Measurements from ENCODE around the gene SETD1B. TPM values are rescaled to one million over a fixed set of nuclear protein-coding genes. Genes with fewer than 3 reads are reported as not detected.
"Not testable (repeated sequence)": the region's sequence is repeated elsewhere in the genome, so short reads cannot be mapped to it uniquely, and the experiment has no call there.

The SETD1B gene
- total RNA-seq, 1 donor from 2014 or later = 35.5 TPM

DNA sequence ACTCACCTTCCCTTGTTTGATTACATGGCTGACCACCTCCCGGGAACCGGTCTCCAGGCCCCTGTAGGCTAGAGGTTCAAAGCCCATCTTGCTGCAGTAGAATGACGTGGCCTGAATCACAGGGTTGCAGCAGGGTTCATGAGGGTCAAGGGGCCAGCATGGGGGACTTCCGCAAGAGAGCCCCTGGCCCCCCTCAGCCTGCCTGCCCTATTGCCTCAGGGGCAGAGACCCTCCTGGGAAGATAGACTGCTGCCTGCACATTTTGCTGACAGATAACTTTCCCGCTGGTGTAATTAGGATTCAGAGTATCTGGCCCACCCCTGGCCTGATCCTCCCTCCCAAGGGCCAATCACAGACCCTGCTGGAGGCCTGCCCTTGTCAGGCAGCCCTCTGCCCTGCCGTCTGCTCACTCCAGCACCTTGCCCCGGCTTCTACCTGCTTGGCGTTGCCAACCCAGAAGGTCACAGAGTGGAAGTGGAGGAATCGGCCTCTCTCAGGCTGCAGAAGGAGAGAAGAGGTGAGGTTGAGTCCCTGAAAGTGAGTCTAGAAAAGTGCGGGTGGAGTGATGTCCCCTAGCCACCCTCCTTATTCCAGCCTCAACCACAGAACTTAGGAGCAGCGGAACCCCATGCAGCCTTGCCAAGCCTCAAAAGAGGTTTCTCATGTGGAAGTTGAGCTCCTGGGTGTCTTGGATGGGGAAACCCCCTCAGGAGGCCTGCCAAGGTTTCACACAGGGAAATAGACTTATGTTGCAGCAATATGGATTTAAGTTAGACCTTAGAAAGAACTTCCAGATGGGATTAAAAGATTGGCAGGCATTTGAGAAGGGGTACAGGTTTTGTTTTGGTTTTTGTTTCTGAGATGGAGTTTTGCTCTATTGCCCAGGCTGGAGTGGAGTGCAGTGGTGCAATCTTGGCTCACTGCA, 53.8 kb downstream of the SETD1B start:
- no peak for DNase-seq (ENCODE audit: low spot score)

DNA sequence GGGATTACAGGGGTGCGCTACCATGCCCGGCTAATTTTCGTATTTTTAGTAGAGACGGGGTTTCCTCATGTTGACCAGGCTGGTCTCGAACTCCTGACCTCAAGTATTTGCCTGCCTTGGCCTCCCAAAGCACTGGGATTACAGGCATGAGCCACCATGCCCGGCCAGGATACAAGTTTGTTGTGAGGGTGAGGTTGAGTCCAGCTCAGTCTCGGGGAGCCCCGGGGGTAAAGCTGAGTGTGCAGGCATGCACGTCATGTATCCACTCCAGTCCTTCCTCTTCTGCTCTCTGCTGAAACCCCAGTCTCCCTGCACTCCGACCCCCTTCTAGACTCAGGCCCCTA, 54.5 kb downstream of the SETD1B start:
- no peak for DNase-seq (ENCODE audit: low spot score)

- DNase-seq (ENCODE audit: low spot score) = peak; percentile 65
Observed at GRCh38 chr12:121858662-121859572, 55.1 kb downstream of the SETD1B start, which contains the start of gene HPD. HPD (minus strand) TSS chr12:121858859; CDS start chr12:121858823, 36 bp downstream.

DNA sequence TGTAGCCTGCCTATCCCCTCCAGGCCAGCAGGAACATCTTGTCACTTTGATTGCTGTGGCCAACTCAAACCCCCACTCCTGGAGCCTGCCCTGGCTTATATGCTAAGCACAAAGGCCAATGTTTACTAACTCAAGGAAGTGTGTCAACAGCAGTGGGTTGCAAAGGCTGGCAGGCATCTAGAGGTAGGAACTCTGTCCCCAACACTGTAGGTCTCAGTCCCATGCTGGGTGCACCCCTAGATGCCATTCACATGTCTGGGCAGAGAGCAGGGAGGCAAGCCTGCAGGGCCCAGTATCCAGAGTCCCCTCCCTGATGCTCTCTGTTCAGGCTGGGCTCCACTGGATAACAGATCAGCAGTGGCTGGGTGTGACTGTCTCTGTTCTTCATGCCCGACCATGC, 56.4 kb downstream of the SETD1B start:
- DNase-seq (ENCODE audit: low spot score) = no peak

DNA sequence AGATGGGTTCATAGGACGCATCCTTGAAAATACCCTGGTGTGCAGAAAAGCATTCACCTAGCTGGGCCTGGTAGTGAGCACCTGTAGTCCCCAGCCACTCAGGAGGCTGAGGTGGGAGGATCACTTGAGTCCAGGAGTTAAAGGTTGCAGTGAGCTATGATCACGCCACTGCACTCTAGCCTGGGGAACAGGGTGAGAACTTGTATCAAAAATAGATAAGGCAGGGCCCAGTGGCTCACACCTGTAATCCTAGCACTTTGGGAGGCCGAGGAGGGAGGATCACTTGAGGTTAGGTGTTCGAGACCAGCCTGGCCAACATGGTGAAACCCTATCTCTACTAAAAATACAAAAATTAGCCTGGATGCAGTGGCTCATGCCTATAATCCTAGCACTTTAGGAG, 56.9 kb downstream of the SETD1B start:
- DNase-seq (ENCODE audit: low spot score) = not testable (repeated sequence)

GRCh38 chr12:121861636-121862254, 57.9 kb downstream of the SETD1B start:
- no peak for DNase-seq (ENCODE audit: low spot score)

- DNase-seq (ENCODE audit: low spot score) = no peak
Observed at GRCh38 chr12:121866331-121866730, 62.5 kb downstream of the SETD1B start.

- DNase-seq (ENCODE audit: low spot score) = not testable (repeated sequence)
Observed at GRCh38 chr12:121869229-121869628, 65.4 kb downstream of the SETD1B start.

DNA sequence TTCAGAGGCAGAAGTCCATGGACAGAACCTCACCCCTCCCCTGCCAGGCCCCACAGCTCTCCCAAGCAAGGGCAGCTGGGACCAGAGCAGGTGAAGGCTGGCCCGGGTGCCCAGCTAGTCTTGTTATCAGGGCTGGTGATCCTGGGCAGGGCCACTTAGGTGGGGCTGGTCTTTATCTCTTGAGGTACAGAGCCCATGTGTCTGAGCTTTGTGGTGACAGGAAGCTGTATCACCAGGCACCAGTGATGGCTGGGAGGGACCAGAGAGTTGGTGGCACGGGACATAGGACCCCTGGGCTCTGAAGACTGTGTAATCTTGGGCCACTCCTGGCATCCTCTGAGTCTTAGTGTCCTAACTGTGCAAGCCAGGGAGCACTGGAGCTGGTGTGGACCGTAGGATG, 67.7 kb downstream of the SETD1B start:
- no peak for DNase-seq (ENCODE audit: low spot score)

- peak; percentile 70 for DNase-seq (ENCODE audit: low spot score)
Observed at GRCh38 chr12:121872546-121873215, 68.9 kb downstream of the SETD1B start.

DNA sequence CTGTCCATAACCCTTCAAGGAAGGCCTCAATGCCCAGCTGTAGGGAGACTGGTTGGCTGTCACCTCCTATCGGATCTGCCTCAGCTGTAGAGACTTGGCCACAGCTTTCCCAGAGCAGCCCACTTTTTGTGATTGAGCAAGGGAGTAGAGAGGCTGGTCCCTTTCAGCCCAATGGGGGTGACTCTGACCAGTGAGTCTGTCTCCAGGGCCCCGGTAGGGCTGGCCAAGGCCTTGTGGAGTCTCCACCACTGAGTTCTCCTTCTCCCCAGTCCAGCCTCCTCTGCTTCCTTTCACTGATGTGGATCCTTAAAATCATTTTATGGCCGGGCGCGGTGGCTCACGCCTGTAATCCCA, 69.4 kb downstream of the SETD1B start:
- peak; percentile 15 for DNase-seq (ENCODE audit: low spot score)

DNA sequence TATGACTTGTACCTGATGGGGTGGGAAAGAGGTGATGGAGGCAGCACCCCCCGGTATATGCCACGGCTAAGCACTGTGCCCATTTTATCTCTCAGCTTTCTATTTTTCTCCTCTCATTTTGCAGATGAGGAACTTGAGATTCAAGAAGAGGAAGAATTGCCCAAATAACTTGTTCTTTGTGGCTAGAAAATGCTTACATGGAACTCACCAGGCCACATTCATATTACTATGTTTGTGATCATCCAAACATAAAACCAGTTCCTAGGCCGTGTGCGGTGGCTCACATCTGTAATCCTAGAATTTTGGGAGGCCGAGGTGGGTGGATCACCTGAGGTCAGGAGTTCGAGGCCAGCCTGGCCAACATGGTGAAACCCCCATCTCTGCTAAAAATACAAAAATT, 70.3 kb downstream of the SETD1B start:
- DNase-seq (ENCODE audit: low spot score) = no peak

DNA sequence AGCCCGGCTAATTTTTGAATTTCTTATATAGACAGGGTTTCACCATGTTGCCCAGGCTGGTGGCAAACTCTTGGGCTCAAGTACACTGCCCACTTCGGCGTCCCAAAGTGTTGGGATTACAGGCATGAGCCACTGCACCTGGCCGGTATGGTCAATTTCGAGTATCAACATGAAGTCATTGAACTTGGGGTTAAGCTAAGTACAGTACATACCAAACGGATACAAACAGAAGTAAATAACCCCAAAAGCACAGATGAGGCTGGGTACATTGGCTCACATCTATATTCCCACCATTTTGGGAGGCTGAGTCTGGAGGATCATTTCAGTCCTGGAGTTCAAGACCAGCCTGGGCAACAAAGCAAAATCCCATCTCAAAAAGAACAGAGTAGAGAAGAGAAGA, 71.8 kb downstream of the SETD1B start:
- DNase-seq (ENCODE audit: low spot score) = no peak

DNA sequence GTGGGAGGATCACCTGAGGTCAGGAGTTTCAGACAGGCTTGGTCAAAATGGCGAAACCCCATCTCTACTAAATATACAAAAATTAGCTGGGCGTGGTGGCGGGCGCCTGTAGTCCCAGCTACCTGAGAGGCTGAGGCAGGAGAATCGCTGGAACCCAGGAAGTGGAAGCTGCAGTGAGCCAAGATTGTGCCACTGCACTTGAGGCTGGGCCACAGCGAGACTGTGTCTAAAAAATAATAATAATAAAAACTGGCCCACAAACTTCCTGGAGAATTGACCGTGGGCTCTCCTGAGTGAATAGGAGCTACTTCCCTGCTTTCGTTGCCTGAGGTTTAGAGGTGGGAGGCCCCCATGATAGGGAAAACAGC, 72.3 kb downstream of the SETD1B start:
- DNase-seq (ENCODE audit: low spot score) = not testable (repeated sequence)

Other genes with a start within 250 kb of the SETD1B start
- 26.9 TPM for gene KDM2B, start 223.0 kb upstream of the SETD1B start, total RNA-seq
- 28.9 TPM for gene ORAI1, start 177.5 kb upstream of the SETD1B start, total RNA-seq
- gene MORN3, start 134.4 kb upstream of the SETD1B start, total RNA-seq = 0.69 TPM
- 11.6 TPM for gene TMEM120B, start 91.3 kb upstream of the SETD1B start, total RNA-seq
- gene RHOF, start 10.3 kb upstream of the SETD1B start, total RNA-seq = 30.8 TPM
- gene HPD, start 54.9 kb downstream of the SETD1B start, total RNA-seq = 2.8 TPM
- gene PSMD9, start 84.8 kb downstream of the SETD1B start, total RNA-seq = 48.8 TPM
- gene CFAP251, start 114.6 kb downstream of the SETD1B start, total RNA-seq = 7.0 TPM
- gene BCL7A, start 217.9 kb downstream of the SETD1B start, total RNA-seq = 17.7 TPM